GM12874 (cell line): ENCODE data around the gene RAB4A.

ENCODE experiments used
- TF ChIP-seq, protein P1 (sequence below): IDR thresholded peaks from 2 replicates; pipeline ENCODE4 v1.5.1; 2011; ENCODE audit warnings: low read depth, mild to moderate bottlenecking, control low read depth, low read length, moderate library complexity; ENCODE audit not compliant: insufficient read depth

RAB4A gene

DNA sequence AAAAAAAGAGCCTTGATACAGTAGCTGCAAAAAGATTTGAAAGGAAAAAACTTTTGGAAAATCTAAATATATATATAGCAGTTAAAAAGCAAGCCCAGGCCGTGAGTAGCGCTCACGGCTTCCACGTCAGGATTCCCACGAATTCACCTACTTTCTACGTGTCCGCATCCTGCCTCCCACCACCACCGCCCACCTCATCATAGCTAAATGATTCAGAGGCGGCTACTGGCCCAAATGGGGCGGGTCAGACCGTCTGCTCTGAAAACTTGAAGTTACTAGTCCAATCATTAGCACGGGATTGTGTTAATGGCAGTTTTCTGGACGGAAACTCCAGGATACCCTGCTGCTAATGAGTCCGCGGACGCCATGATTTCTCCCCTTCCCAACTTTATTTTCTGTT is 73.2 kb downstream of the RAB4A start:
- TF ChIP-seq, protein P1, sequence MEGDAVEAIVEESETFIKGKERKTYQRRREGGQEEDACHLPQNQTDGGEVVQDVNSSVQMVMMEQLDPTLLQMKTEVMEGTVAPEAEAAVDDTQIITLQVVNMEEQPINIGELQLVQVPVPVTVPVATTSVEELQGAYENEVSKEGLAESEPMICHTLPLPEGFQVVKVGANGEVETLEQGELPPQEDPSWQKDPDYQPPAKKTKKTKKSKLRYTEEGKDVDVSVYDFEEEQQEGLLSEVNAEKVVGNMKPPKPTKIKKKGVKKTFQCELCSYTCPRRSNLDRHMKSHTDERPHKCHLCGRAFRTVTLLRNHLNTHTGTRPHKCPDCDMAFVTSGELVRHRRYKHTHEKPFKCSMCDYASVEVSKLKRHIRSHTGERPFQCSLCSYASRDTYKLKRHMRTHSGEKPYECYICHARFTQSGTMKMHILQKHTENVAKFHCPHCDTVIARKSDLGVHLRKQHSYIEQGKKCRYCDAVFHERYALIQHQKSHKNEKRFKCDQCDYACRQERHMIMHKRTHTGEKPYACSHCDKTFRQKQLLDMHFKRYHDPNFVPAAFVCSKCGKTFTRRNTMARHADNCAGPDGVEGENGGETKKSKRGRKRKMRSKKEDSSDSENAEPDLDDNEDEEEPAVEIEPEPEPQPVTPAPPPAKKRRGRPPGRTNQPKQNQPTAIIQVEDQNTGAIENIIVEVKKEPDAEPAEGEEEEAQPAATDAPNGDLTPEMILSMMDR = no peak

DNA sequence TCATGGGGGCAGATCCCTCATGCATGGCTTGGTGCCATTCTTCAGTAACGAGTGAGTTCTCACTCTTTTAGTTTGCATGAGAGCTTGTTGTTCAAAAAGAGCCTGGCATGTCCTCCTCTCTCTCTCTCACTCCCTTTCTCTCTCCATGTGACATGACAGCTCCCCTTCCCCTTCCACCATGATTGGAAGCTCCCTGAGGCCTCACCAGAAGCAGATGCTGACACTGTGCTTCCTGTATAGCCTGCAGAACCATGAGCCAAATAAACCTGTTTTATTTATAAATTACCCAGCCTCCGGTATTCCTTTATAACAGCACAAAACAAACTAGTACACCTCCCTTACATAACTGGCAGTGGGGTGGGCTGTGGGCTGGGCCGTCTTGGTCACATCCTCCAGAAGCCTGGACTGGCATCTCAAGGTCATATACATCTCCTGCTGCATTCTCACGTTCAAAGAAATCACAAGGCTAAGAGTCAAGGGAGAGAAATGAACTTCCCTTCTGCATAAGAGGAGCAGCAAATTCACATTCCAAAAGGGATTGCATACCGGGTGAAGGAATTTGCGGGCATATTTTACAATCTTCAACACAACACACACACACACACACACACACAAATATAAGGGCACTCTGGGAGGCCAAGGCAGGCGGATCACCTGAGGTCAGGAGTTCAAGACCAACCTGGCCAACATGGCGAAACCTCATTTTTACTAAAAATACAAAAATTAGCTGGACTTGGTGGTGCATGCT is 74.2 kb downstream of the RAB4A start:
- TF ChIP-seq, protein P1 = no peak

DNA sequence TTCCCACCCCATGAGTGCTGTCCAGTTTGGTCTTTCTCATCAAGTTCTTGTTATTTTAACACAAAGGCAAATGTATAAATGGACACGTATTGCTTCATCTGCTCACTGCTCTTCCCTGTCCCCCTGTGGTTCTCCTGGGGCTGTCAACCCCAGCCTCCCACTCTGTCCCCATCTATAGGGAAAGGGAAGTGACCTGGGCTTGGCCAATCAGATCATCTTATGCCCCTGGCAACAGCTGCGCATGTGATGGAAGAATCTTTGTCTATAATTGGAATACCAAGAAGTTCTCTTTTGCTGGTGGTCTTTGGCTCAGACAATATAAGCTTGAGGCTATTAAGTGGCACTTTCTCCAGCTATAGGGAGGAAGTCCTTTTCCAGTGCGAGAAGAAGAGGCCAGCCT is 76.6 kb downstream of the RAB4A start:
- TF ChIP-seq, protein P1 = no peak

DNA sequence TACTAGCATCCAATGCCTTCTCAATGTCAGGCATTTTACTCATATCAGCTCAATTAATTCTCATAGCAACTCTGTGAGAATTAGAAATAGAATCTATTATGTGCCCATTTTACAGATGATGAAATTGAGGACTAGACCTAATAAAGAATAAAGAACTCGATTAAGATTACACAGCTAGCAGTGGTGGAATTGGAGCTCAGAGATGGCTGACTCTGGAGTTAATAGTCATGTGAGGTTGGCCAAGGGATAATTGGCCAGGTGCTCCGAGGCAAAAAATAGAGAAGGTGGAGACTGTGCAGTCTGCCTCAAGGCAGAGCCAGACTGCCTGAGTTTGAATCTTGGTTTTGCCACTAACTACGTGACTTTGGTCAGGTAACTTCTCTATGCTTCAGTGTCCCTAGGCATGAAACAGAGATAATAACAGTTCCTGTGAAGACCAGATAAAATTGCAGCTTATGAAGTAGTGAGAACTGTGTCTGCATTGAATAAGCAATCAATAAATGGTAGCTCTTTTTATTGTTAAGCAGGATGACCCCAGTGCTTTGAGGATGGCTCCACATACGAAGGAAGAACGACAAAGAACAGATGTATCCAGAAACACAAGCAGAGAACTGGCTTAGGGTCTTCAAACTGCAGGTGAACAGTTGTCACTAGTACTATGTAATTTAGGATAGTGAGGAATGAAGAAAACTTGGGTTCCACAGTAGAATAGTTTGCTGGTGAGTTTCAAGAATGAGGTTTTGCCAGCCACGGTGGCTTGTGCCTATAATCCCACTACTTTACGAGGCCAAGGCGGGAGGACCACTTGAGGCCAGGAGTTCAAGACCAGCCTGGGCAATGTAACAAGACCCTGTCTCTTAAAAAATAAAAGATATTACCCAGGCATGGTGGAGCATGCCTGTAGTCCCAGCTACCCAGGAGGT is 78.8 kb downstream of the RAB4A start:
- TF ChIP-seq, protein P1 = no peak

DNA sequence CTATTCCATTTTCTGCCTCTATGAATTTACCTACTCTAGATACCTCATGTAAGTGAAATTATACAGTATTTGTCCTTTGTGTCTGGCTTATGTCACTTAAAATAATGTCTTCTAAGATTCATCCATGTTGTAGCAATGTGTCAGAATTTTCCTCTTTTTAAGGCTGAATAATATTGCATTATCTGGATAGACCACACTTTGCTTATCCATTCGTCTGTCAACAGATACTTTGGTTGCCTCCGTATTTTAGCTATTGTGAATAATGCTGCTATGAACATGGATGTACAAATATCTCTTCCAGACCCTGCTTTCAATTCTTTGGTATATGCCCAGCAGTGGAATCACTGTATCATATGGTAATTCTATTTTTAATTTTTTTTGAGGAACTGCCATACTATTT is 82.1 kb downstream of the RAB4A start:
- TF ChIP-seq, protein P1 = no peak

DNA sequence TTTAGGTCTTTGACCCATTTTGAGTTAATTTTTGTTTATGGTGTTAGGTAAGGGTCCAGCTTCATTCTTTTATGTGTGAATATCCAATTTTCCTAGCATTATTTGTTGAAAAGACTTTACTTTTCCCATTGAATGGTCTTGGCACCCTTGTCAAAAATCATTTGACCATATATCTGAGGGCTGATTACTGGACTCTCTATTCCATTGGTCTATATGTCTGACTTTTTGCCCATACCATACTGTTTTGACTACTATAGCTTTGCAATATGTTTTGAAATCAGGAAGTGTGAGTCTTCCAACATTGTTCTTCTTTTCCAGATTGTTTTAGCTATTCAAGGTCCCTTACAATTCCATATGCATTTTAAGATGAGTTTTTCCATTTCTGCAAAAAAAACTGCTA is 83.3 kb downstream of the RAB4A start:
- TF ChIP-seq, protein P1 = no peak
